IPS-18c (cell line): Measurements from ENCODE around the gene BSN.

Experiments used
- H3K4me3 ChIP-seq: 2 replicates; pipeline ENCODE4 v1.7.0; 2013; ENCODE audit warnings: low read depth, mild to moderate bottlenecking, low read length, moderate library complexity; ENCODE audit not compliant: insufficient read depth
- H3K9me3 ChIP-seq: one replicate; pipeline ENCODE4 v1.6.1; 2013; ENCODE audit warnings: mild to moderate bottlenecking, low read length, moderate library complexity; ENCODE audit not compliant: control insufficient read depth, insufficient read depth

BSN gene

GRCh38 chr3:49641921-49642707 is 87.8 kb downstream of the BSN start:
- no peaks in the 10 kb centered on the region for H3K9me3 ChIP-seq

GRCh38 chr3:49642708-49643145 is 88.5 kb downstream of the BSN start:
- no peak overlapping the region for H3K4me3 ChIP-seq
- no peaks in the 10 kb centered on the region for H3K9me3 ChIP-seq

More at GRCh38 chr3:49641921-49642707, 87.8 kb downstream of the BSN start:
- H3K4me3 ChIP-seq: no peak overlapping the region

GRCh38 chr3:49644684-49645083 is 90.4 kb downstream of the BSN start:
- Histone ChIP-seq H3K4me3 (no peak overlapping the region), H3K9me3 (peaks cover 2% of the 10 kb centered on the region)

- peaks cover 2% of the 10 kb centered on the region for H3K9me3 ChIP-seq
These were observed 92.0 kb downstream of the BSN start for GRCh38 chr3:49646236-49646635.

GRCh38 chr3:49647741-49648140 is 93.5 kb downstream of the BSN start:
- peaks cover 2% of the 10 kb centered on the region for H3K9me3 ChIP-seq
- H3K4me3 ChIP-seq: no peak overlapping the region

More at GRCh38 chr3:49646236-49646635, 92.0 kb downstream of the BSN start:
- no peak overlapping the region for H3K4me3 ChIP-seq

- Histone ChIP-seq H3K4me3 (no peak overlapping the region), H3K9me3 (peaks cover 2% of the 10 kb centered on the region)
These were observed 94.2 kb downstream of the BSN start for GRCh38 chr3:49648354-49649019.

- peaks cover 2% of the 10 kb centered on the region for H3K9me3 ChIP-seq
- H3K4me3 ChIP-seq: no peak overlapping the region
These were observed 95.3 kb downstream of the BSN start for GRCh38 chr3:49649576-49649975.

GRCh38 chr3:49650177-49650576 is 95.9 kb downstream of the BSN start:
- Histone ChIP-seq H3K9me3 (peaks cover 2% of the 10 kb centered on the region), H3K4me3 (no peak overlapping the region)

GRCh38 chr3:49650637-49651036 is 96.4 kb downstream of the BSN start:
- H3K4me3 ChIP-seq: no peak overlapping the region
- peaks cover 2% of the 10 kb centered on the region for H3K9me3 ChIP-seq

GRCh38 chr3:49652218-49652902 is 98.1 kb downstream of the BSN start:
- Histone ChIP-seq H3K9me3 (peaks cover 2% of the 10 kb centered on the region), H3K4me3 (no peak overlapping the region)

GRCh38 chr3:49652903-49653415 is 98.7 kb downstream of the BSN start:
- peaks cover 2% of the 10 kb centered on the region for H3K9me3 ChIP-seq
- no peak overlapping the region for H3K4me3 ChIP-seq

- Histone ChIP-seq H3K4me3 (no peak overlapping the region), H3K9me3 (peaks cover 2% of the 10 kb centered on the region)
These were observed 99.3 kb downstream of the BSN start for GRCh38 chr3:49653621-49654020.

- H3K9me3 ChIP-seq: no peaks in the 10 kb centered on the region
- no peak overlapping the region for H3K4me3 ChIP-seq
These were observed 100.0 kb downstream of the BSN start for GRCh38 chr3:49654176-49654825.

GRCh38 chr3:49654955-49655556 is 100.8 kb downstream of the BSN start:
- no peak overlapping the region for H3K4me3 ChIP-seq
- H3K9me3 ChIP-seq: no peaks in the 10 kb centered on the region

GRCh38 chr3:49655731-49656285 is 101.5 kb downstream of the BSN start:
- Histone ChIP-seq H3K4me3 (no peak overlapping the region), H3K9me3 (no peaks in the 10 kb centered on the region)

GRCh38 chr3:49656541-49657112 is 102.3 kb downstream of the BSN start:
- H3K9me3 ChIP-seq: no peaks in the 10 kb centered on the region
- no peak overlapping the region for H3K4me3 ChIP-seq
